ENCODE results near the gene ADAP1. TPM values are rescaled to one million over a fixed set of nuclear protein-coding genes. Genes with fewer than 3 reads are reported as not detected.
A peak's percentile ranks its signal among the peaks of the same experiment; 100 is the strongest.

The ADAP1 gene
- total RNA-seq, 1 experiment from 2014 or later, result 6.2 TPM

DNA sequence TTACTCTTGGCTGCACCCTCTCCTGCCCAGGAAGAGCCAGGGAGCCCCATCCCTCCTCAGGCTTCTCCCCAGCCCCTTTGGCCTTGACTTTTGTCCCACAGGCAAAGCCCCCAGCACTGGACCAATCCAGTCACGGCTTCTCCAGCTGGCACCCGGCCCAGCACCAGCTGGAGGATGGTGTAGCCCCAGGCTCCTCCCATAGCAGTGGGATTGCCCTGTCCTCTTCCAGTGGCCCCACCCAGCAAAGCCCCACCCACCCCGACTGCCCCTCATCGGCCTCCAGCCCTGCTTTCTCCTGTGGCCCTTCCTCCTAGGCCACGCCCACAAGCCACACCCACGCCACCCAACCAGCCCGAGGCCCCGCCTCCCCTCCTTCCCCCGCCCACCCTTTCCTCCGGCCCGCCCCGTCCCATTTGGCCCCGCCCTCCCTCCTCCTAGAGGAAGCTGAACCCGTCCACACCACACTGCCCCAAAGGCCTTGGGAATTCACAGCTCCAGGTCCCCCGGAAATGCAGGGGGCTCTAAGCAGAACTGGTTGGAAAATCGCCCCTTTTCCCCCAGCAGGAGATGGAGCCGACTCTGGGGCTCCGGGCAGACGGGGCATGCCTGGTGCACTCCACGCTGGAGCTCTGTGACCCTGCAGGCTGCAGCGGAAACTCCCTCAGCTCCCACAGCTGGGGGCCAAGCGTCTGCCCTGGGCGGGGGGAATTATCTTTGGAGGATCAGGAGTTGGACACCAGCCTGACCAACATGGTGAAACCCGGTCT lies 52.9 kb downstream of the ADAP1 start:
- Histone ChIP-seq H4K5ac (ENCODE audit: insufficient read length, low read depth, low read length) (no peak overlapping the region), H2BK15ac (ENCODE audit: low read depth, low read length) (no peak overlapping the region), H3K4ac (ENCODE audit: low read depth, low read length) (no peak overlapping the region), H3K4me2 (ENCODE audit: insufficient read depth, insufficient read length, low read length) (peak overlapping the region; percentile 39), H3K56ac (ENCODE audit: insufficient read length, low read depth, low read length) (no peak overlapping the region), H4K20me1 (ENCODE audit: control insufficient read depth, insufficient read depth, insufficient read length) (no peaks in the 10 kb centered on the region), H2AFZ (ENCODE audit: low read length) (no peak overlapping the region), H3K14ac (ENCODE audit: insufficient read depth, low read length) (no peak overlapping the region; the same call in 1 of the 2 replicates), H2BK5ac (ENCODE audit: insufficient read length, low read length) (no peak overlapping the region), H3K23ac (ENCODE audit: insufficient read length, low read depth, low read length) (no peak overlapping the region), H3K9me3 (ENCODE audit: control insufficient read depth, low read depth, low read length) (no peaks in the 10 kb centered on the region), H3K27me3 (ENCODE audit: insufficient read depth, low read length) (no peaks in the 10 kb centered on the region; the same call in 1 of the 2 replicates), H2BK12ac (ENCODE audit: insufficient read length, low read depth, low read length) (no peak overlapping the region), H2BK120ac (ENCODE audit: low read depth, low read length, poor library complexity, severe bottlenecking) (no peak overlapping the region), H3K23me2 (ENCODE audit: insufficient read length, low read depth, low read length, poor library complexity, severe bottlenecking) (no peaks in the 10 kb centered on the region), H3K18ac (ENCODE audit: insufficient read length, low read depth, low read length) (peak overlapping the region; percentile 61), H4K8ac (replicated peaks; ENCODE audit: insufficient read length, low read depth, low read length) (no peak overlapping the region), H2AK5ac (ENCODE audit: insufficient read length, low read length) (no peak overlapping the region), H3T11ph (ENCODE audit: low read length) (no peak overlapping the region), H4K91ac (ENCODE audit: insufficient read length, low read depth, low read length) (no peak overlapping the region), H3K4me1 (ENCODE audit: insufficient read depth, low read length) (no peaks in the 10 kb centered on the region), H3K27ac (ENCODE audit: insufficient read length, low read depth, low read length) (no peak overlapping the region), H3K9ac (ENCODE audit: extremely low read depth, insufficient read length, low read length) (no peak overlapping the region), H2BK20ac (ENCODE audit: low read depth, low read length, poor library complexity, severe bottlenecking) (no peak overlapping the region), H3K79me2 (ENCODE audit: insufficient read depth, low read length) (no peaks in the 10 kb centered on the region), H3K79me1 (ENCODE audit: insufficient read depth, low read depth, low read length, poor library complexity, severe bottlenecking) (no peaks in the 10 kb centered on the region)
- H3K27me3 Mint-ChIP-seq (ENCODE audit: low read depth), result peaks cover 17% of the 10 kb centered on the region
- TF ChIP-seq, protein P1, sequence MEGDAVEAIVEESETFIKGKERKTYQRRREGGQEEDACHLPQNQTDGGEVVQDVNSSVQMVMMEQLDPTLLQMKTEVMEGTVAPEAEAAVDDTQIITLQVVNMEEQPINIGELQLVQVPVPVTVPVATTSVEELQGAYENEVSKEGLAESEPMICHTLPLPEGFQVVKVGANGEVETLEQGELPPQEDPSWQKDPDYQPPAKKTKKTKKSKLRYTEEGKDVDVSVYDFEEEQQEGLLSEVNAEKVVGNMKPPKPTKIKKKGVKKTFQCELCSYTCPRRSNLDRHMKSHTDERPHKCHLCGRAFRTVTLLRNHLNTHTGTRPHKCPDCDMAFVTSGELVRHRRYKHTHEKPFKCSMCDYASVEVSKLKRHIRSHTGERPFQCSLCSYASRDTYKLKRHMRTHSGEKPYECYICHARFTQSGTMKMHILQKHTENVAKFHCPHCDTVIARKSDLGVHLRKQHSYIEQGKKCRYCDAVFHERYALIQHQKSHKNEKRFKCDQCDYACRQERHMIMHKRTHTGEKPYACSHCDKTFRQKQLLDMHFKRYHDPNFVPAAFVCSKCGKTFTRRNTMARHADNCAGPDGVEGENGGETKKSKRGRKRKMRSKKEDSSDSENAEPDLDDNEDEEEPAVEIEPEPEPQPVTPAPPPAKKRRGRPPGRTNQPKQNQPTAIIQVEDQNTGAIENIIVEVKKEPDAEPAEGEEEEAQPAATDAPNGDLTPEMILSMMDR (conservative IDR thresholded peaks at IDR 0.05), result no peak
- peaks cover 2 to 3% of the 10 kb centered on the region in 2 experiments; a peak in 1 of 4 replicates for H3K4me1 Mint-ChIP-seq
- no peaks in the 10 kb centered on the region; a peak in 1 of 5 replicates for H3K9me3 Mint-ChIP-seq
- H3K36me3 Mint-ChIP-seq (ENCODE audit: insufficient read depth in 1 of 3, low read depth in 3 of 3), result peaks cover 0 to 5% (median 4%) of the 10 kb centered on the region in 3 experiments; a peak in 5 of 7 replicates
- H3K27ac Mint-ChIP-seq, result no peak overlapping the region; a peak in 2 of 7 replicates
- peak; percentile 99 for DNase-seq
- no CpG with 5 or more reads among the region's 24 CpGs for WGBS (ENCODE audit: extremely low coverage, insufficient read length, low lambda C conversion rate)
- peak overlapping the region in 1 of 2 experiments; percentile 29; a peak in 2 of 5 replicates for H3K4me3 Mint-ChIP-seq

Data from H9 (cell line).